Hindlimb muscle (tissue), 1 donor: ENCODE data around the gene ANO6. TPM values are rescaled to one million over a fixed set of nuclear protein-coding genes. Genes with fewer than 3 reads are reported as not detected.
"Not testable (repeated sequence)": the region's sequence is repeated elsewhere in the genome, so short reads cannot be mapped to it uniquely, and the experiment has no call there.

Source experiments
- DNase-seq: peaks from one replicate; pipeline ENCODE4 v3.0.0-alpha.2; 2013
- polyA plus RNA-seq: library from polyadenylated mRNA; unstranded; fragments of 120-200 nt; gene quantifications from one replicate; pipeline ENCODE4 v1.2.1, GENCODE V29; 2013; ENCODE audit not compliant: insufficient read length

Gene ANO6
- 64.7 TPM for polyA plus RNA-seq

- peak; percentile 88 for DNase-seq
Observed at GRCh38 chr12:45215419-45216229, at the start of gene ANO6. Gene ANO6, plus strand, starts transcription at chr12:45216095. Its CDS starts 227 bp downstream, at chr12:45216322.

- DNase-seq, result no peak
Observed at GRCh38 chr12:45168976-45169375, 46.9 kb upstream of the ANO6 start.

- peak; percentile 21 for DNase-seq
Observed at GRCh38 chr12:45170456-45171042, 45.3 kb upstream of the ANO6 start.

GRCh38 chr12:45173293-45173692 is 42.6 kb upstream of the ANO6 start:
- DNase-seq, result not testable (repeated sequence)

- DNase-seq, result no peak
Observed at GRCh38 chr12:45174595-45174994, 41.3 kb upstream of the ANO6 start.

GRCh38 chr12:45178771-45179170 is 37.1 kb upstream of the ANO6 start:
- no peak for DNase-seq

GRCh38 chr12:45182511-45182910 is 33.4 kb upstream of the ANO6 start:
- no peak for DNase-seq

- DNase-seq, result no peak
Observed at GRCh38 chr12:45183246-45183645, 32.6 kb upstream of the ANO6 start.

- DNase-seq, result no peak
Observed at GRCh38 chr12:45184147-45184963, 31.5 kb upstream of the ANO6 start.

- DNase-seq, result no peak
Observed at GRCh38 chr12:45186762-45187161, 29.1 kb upstream of the ANO6 start.

- DNase-seq, result no peak
Observed at GRCh38 chr12:45189766-45190403, 26.0 kb upstream of the ANO6 start.

- no peak for DNase-seq
Observed at GRCh38 chr12:45191239-45191638, 24.7 kb upstream of the ANO6 start.

- no peak for DNase-seq
Observed at GRCh38 chr12:45192707-45193106, 23.2 kb upstream of the ANO6 start.

GRCh38 chr12:45200491-45201043 is 15.3 kb upstream of the ANO6 start:
- DNase-seq, result no peak

- DNase-seq, result no peak
Observed at GRCh38 chr12:45203767-45204166, 12.1 kb upstream of the ANO6 start.

GRCh38 chr12:45204757-45205156 is 11.1 kb upstream of the ANO6 start:
- no peak for DNase-seq

- DNase-seq, result no peak
Observed at GRCh38 chr12:45205165-45205825, 10.6 kb upstream of the ANO6 start.

- no peak for DNase-seq
Observed at GRCh38 chr12:45208604-45209487, 7.0 kb upstream of the ANO6 start.

GRCh38 chr12:45209784-45210183 is 6.1 kb upstream of the ANO6 start:
- DNase-seq, result no peak

GRCh38 chr12:45212064-45212463 is 3.8 kb upstream of the ANO6 start:
- no peak for DNase-seq

- DNase-seq, result no peak
Observed at GRCh38 chr12:45213107-45213506, 2.8 kb upstream of the ANO6 start.
